SK-N-SH (cell line): ENCODE results near the gene RASA4B. TPM values are rescaled to one million over a fixed set of nuclear protein-coding genes. Genes with fewer than 3 reads are reported as not detected.

Experiments
- CTCF ChIA-PET: fragments of 300-600, 350-600 bp; formaldehyde crosslinking; extraction: SDS; loops from one replicate; lab custom pipeline; 2021; lab: Yijun Ruan, JAX
- POLR2A ChIA-PET: fragments of 350-600 bp; sonication (Branson Sonifier 250); formaldehyde crosslinking; extraction: SDS; loops from one replicate; lab custom pipeline; 2020; ENCODE audit warnings: antibody characterized with exemption, inconsistent platforms; lab: Yijun Ruan, JAX
- DNase-seq: peaks from one replicate; pipeline ENCODE4 v3.0.0; 2012
- H2AFZ ChIP-seq: fragments of 200-600 bp; sonication (generic); 2 replicates; pipeline ENCODE4 v1.8.1; 2016; ENCODE audit warnings: antibody characterized with exemption, mild to moderate bottlenecking, low read depth
- H3F3A ChIP-seq: fragments of 200-600 bp; sonication (generic); replicated peaks from 2 replicates; pipeline ENCODE3; 2016; ENCODE audit warnings: antibody characterized with exemption, mild to moderate bottlenecking; ENCODE audit not compliant: insufficient read depth
- H3K27ac ChIP-seq, 2 experiments: fragments of 200-500 bp in 1 of 2; fragments of 200-600 bp in 1 of 2; sonication (Bioruptor generic) in 1 of 2; sonication (generic), shearing (Covaris generic) in 1 of 2; 2 replicates each; pipeline versions ENCODE4 v1.5.1 to v1.6.1; 2014 to 2016; ENCODE audit warnings: low read depth in 2 of 2, inconsistent platforms in 1 of 2, low read length in 1 of 2, mild to moderate bottlenecking in 1 of 2, mixed read lengths in 1 of 2
- H3K27me3 ChIP-seq: fragments of 200-600 bp; sonication (generic), shearing (Covaris generic); 2 replicates; pipeline ENCODE4 v1.6.1; 2016; ENCODE audit warnings: mixed run types; ENCODE audit not compliant: insufficient read depth
- H3K36me3 ChIP-seq, 2 experiments: fragments of 200-500 bp in 1 of 2; fragments of 200-600 bp in 1 of 2; sonication (Bioruptor generic) in 1 of 2; sonication (generic) in 1 of 2; replicated peaks in 1 of 2; 2 replicates each; pipeline versions ENCODE3 to v1.5.1; 2014 to 2016; ENCODE audit warnings: low read length in 1 of 2, mild to moderate bottlenecking in 1 of 2; ENCODE audit not compliant: insufficient read depth in 2 of 2, control insufficient read depth in 1 of 2
- H3K4me1 ChIP-seq, 2 experiments: fragments of 200-500 bp in 1 of 2; fragments of 200-600 bp in 1 of 2; sonication (Bioruptor generic) in 1 of 2; sonication (generic), shearing (Covaris generic) in 1 of 2; 2 replicates each; pipeline versions ENCODE4 v1.5.1 to v1.6.1; 2014 to 2016; ENCODE audit warnings: low read depth in 1 of 2, low read length in 1 of 2, mixed run types in 1 of 2; ENCODE audit not compliant: insufficient read depth in 2 of 2, control insufficient read depth in 1 of 2
- H3K4me2 ChIP-seq: fragments of 200-600 bp; sonication (generic), shearing (Covaris generic); 2 replicates; pipeline ENCODE4 v1.6.1; 2017; ENCODE audit warnings: mixed run types
- H3K4me3 ChIP-seq, 2 experiments: fragments of 200-500 bp in 1 of 2; fragments of 200-600 bp in 1 of 2; sonication (Bioruptor generic) in 1 of 2; sonication (generic), shearing (Covaris generic) in 1 of 2; 2 replicates each; pipeline versions ENCODE4 v1.5.1 to v1.8.1; 2014 to 2016; ENCODE audit warnings: low read depth in 2 of 2, inconsistent platforms in 1 of 2, low read length in 1 of 2, mild to moderate bottlenecking in 1 of 2, mixed read lengths in 1 of 2, moderate library complexity in 1 of 2
- H3K79me2 ChIP-seq: fragments of 200-600 bp; sonication (generic); 2 replicates; pipeline ENCODE4 v1.8.1; 2017; ENCODE audit warnings: mild to moderate bottlenecking; ENCODE audit not compliant: insufficient read depth
- H3K9ac ChIP-seq: fragments of 200-600 bp; sonication (generic); 2 replicates; pipeline ENCODE4 v1.6.1; 2017; ENCODE audit warnings: mixed run types
- H3K9me2 ChIP-seq: fragments of 200-600 bp; sonication (generic); 2 replicates; pipeline ENCODE4 v1.6.1; 2017; ENCODE audit warnings: mixed run types
- H3K9me3 ChIP-seq: fragments of 200-600 bp; sonication (generic); 2 replicates; pipeline ENCODE4 v1.6.1; 2017; ENCODE audit warnings: mixed run types, mild to moderate bottlenecking, moderate library complexity
- H4K20me1 ChIP-seq: fragments of 200-600 bp; sonication (generic); 2 replicates; pipeline ENCODE4 v1.6.1; 2017; ENCODE audit warnings: mild to moderate bottlenecking, mixed run types; ENCODE audit not compliant: insufficient read depth
- CHD2 ChIP-seq: fragments of 150-350 bp; IDR thresholded peaks from 2 replicates; pipeline ENCODE4 v1.6.1; 2018; ENCODE audit warnings: low read length; ENCODE audit not compliant: partially characterized antibody
- ELF1 ChIP-seq: IDR thresholded peaks from 2 replicates; pipeline ENCODE4 v1.4.0; 2012
- EP300 ChIP-seq, 2 experiments: IDR thresholded peaks; 2 replicates each; pipeline versions ENCODE4 v1.4.0 to v1.6.1; 2012; ENCODE audit warnings: borderline replicate concordance in 1 of 2, low read depth in 1 of 2, low read length in 1 of 2
- FOSL2 ChIP-seq: IDR thresholded peaks from 2 replicates; pipeline ENCODE4 v1.4.0; 2012; ENCODE audit warnings: low read depth, mild to moderate bottlenecking, moderate library complexity, borderline replicate concordance
- GATA2 ChIP-seq: sonication (generic); formaldehyde crosslinking; IDR thresholded peaks from 2 replicates; pipeline ENCODE4 v1.5.0; 2020; ENCODE audit warnings: mild to moderate bottlenecking, missing genetic modification reagents
- MAX ChIP-seq: IDR thresholded peaks from 2 replicates; pipeline ENCODE4 v1.4.0; 2012; ENCODE audit warnings: low read depth
- MEF2A ChIP-seq: IDR thresholded peaks from 2 replicates; pipeline ENCODE4 v1.4.0; 2012; ENCODE audit warnings: low read depth, borderline replicate concordance
- MXI1 ChIP-seq: IDR thresholded peaks from 2 replicates; pipeline ENCODE4 v1.6.1; 2012; ENCODE audit warnings: mild to moderate bottlenecking, low read depth, low read length, improper control_type of control experiment
- NFIC ChIP-seq: IDR thresholded peaks from 2 replicates; pipeline ENCODE4 v1.4.0; 2012; ENCODE audit warnings: borderline replicate concordance
- POLR2AphosphoS5 ChIP-seq: IDR thresholded peaks from 2 replicates; pipeline ENCODE4 v1.6.1; 2012; ENCODE audit warnings: low read depth, low read length
- RXRA ChIP-seq: IDR thresholded peaks from 2 replicates; pipeline ENCODE4 v1.4.0; 2012; ENCODE audit warnings: low read depth, mild to moderate bottlenecking, borderline replicate concordance
- SMC3 ChIP-seq: IDR thresholded peaks from 2 replicates; pipeline ENCODE4 v1.6.1; 2012; ENCODE audit warnings: low read depth, low read length, improper control_type of control experiment
- USF1 ChIP-seq: IDR thresholded peaks from 2 replicates; pipeline ENCODE4 v1.4.0; 2012; ENCODE audit warnings: low read depth, borderline replicate concordance
- YY1 ChIP-seq: IDR thresholded peaks from 2 replicates; pipeline ENCODE4 v1.4.0; 2012; ENCODE audit warnings: low read depth, mild to moderate bottlenecking
- WGBS: methylation state at CpG from one replicate; pipeline ENCODE4 v1.1.6; 2017; ENCODE audit warnings: low lambda C conversion rate; 5-methylcytosine and 5-hydroxymethylcytosine counted together
- polyA plus RNA-seq, 3 experiments: library from polyadenylated mRNA; depleted of rRNA; stranded (reverse); fragments of >200 nt; gene quantifications; 2 replicates each; pipeline ENCODE4 v1.2.3, GENCODE V29; 2012
- TF ChIP-seq, protein P1 (sequence below): fragments of 200-600 bp; sonication (generic); IDR thresholded peaks from 2 replicates; pipeline ENCODE4 v1.6.1; 2017; ENCODE audit warnings: antibody characterized with exemption, mild to moderate bottlenecking, moderate library complexity
- TF ChIP-seq, protein P2 (sequence below): IDR thresholded peaks from 2 replicates; pipeline ENCODE4 v1.6.1; 2012; ENCODE audit warnings: mild to moderate bottlenecking, low read depth, low read length, moderate library complexity
- TF ChIP-seq, protein P3 (sequence below): IDR thresholded peaks from 2 replicates; pipeline ENCODE4; 2012
- TF ChIP-seq, protein P4 (sequence below): IDR thresholded peaks from 2 replicates; pipeline ENCODE4 v1.4.0; 2012; ENCODE audit warnings: low read depth, borderline replicate concordance

RASA4B gene
- polyA plus RNA-seq, 1 of the 3 experiments (the other 2 are of a cell fraction) = 19.5 TPM

GRCh38 chr7:102454468-102454867, 63.1 kb downstream of the RASA4B start:
- H3K36me3 ChIP-seq = peaks cover 9 to 19% of the 10 kb centered on the region in 2 experiments
- no peak overlapping the region for H3K9ac ChIP-seq
- H3K4me2 ChIP-seq = no peak overlapping the region
- H3K4me3 ChIP-seq = no peak overlapping the region
- TF ChIP-seq FOSL2 = no peak
- TF ChIP-seq, protein P1, sequence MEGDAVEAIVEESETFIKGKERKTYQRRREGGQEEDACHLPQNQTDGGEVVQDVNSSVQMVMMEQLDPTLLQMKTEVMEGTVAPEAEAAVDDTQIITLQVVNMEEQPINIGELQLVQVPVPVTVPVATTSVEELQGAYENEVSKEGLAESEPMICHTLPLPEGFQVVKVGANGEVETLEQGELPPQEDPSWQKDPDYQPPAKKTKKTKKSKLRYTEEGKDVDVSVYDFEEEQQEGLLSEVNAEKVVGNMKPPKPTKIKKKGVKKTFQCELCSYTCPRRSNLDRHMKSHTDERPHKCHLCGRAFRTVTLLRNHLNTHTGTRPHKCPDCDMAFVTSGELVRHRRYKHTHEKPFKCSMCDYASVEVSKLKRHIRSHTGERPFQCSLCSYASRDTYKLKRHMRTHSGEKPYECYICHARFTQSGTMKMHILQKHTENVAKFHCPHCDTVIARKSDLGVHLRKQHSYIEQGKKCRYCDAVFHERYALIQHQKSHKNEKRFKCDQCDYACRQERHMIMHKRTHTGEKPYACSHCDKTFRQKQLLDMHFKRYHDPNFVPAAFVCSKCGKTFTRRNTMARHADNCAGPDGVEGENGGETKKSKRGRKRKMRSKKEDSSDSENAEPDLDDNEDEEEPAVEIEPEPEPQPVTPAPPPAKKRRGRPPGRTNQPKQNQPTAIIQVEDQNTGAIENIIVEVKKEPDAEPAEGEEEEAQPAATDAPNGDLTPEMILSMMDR = no peak
- no peak for TF ChIP-seq USF1
- TF ChIP-seq YY1 = no peak
- no peak for TF ChIP-seq RXRA
- TF ChIP-seq, protein P2, sequence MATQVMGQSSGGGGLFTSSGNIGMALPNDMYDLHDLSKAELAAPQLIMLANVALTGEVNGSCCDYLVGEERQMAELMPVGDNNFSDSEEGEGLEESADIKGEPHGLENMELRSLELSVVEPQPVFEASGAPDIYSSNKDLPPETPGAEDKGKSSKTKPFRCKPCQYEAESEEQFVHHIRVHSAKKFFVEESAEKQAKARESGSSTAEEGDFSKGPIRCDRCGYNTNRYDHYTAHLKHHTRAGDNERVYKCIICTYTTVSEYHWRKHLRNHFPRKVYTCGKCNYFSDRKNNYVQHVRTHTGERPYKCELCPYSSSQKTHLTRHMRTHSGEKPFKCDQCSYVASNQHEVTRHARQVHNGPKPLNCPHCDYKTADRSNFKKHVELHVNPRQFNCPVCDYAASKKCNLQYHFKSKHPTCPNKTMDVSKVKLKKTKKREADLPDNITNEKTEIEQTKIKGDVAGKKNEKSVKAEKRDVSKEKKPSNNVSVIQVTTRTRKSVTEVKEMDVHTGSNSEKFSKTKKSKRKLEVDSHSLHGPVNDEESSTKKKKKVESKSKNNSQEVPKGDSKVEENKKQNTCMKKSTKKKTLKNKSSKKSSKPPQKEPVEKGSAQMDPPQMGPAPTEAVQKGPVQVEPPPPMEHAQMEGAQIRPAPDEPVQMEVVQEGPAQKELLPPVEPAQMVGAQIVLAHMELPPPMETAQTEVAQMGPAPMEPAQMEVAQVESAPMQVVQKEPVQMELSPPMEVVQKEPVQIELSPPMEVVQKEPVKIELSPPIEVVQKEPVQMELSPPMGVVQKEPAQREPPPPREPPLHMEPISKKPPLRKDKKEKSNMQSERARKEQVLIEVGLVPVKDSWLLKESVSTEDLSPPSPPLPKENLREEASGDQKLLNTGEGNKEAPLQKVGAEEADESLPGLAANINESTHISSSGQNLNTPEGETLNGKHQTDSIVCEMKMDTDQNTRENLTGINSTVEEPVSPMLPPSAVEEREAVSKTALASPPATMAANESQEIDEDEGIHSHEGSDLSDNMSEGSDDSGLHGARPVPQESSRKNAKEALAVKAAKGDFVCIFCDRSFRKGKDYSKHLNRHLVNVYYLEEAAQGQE = no peak
- TF ChIP-seq CHD2 = no peak
- no peak for TF ChIP-seq POLR2AphosphoS5
- no peak for TF ChIP-seq ELF1
- TF ChIP-seq, protein P3, sequence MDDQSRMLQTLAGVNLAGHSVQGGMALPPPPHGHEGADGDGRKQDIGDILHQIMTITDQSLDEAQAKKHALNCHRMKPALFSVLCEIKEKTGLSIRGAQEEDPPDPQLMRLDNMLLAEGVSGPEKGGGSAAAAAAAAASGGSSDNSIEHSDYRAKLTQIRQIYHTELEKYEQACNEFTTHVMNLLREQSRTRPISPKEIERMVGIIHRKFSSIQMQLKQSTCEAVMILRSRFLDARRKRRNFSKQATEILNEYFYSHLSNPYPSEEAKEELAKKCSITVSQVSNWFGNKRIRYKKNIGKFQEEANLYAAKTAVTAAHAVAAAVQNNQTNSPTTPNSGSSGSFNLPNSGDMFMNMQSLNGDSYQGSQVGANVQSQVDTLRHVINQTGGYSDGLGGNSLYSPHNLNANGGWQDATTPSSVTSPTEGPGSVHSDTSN = no peak
- no peak for TF ChIP-seq SMC3
- TF ChIP-seq, protein P4, sequence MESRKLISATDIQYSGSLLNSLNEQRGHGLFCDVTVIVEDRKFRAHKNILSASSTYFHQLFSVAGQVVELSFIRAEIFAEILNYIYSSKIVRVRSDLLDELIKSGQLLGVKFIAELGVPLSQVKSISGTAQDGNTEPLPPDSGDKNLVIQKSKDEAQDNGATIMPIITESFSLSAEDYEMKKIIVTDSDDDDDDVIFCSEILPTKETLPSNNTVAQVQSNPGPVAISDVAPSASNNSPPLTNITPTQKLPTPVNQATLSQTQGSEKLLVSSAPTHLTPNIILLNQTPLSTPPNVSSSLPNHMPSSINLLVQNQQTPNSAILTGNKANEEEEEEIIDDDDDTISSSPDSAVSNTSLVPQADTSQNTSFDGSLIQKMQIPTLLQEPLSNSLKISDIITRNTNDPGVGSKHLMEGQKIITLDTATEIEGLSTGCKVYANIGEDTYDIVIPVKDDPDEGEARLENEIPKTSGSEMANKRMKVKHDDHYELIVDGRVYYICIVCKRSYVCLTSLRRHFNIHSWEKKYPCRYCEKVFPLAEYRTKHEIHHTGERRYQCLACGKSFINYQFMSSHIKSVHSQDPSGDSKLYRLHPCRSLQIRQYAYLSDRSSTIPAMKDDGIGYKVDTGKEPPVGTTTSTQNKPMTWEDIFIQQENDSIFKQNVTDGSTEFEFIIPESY = no peak
- TF ChIP-seq MEF2A = no peak
- no peak for TF ChIP-seq MAX
- no peak for TF ChIP-seq GATA2
- no peak for TF ChIP-seq EP300 (IDR thresholded peaks at IDR 0.05; ENCODE audit: borderline replicate concordance in 1 of 2, low read depth in 1 of 2, low read length in 1 of 2)
- no peak for TF ChIP-seq MXI1
- no peak for TF ChIP-seq NFIC
- H3K27ac ChIP-seq = no peak overlapping the region
- ChIA-PET POLR2A (interaction anchor here (1.0 to 2.6 kb wide), 2 partner anchors 10 to 168 kb away, joined by 3 to 12 read pairs; partner anchors contain the start of genes ALKBH4, LRWD1 and SH2B2), CTCF (interaction anchor here (0.9 to 1.2 kb wide), 3 partner anchors 10 to 50 kb away, joined by 3 to 7 read pairs (median 4); partner anchors contain the start of gene ALKBH4)
- 0 out of 2 replicates have a peak, but pooled peaks cover 9% of the 10 kb centered on the region for H4K20me1 ChIP-seq
- H2AFZ ChIP-seq = no peak overlapping the region
- H3K27me3 ChIP-seq = no peaks in the 10 kb centered on the region
- H3F3A ChIP-seq = peaks cover 32% of the 10 kb centered on the region
- H3K79me2 ChIP-seq = no peaks in the 10 kb centered on the region
- no peaks in the 10 kb centered on the region for H3K9me3 ChIP-seq
- no peaks in the 10 kb centered on the region for H3K9me2 ChIP-seq
- 90% methylated on average over 11 of the region's 12 CpGs for WGBS
- H3K4me1 ChIP-seq = peaks cover 9 to 10% of the 10 kb centered on the region in 2 experiments; a peak in 3 of 4 replicates
- DNase-seq = no peak
